SK-N-SH (cell line): ENCODE results near the gene TBCD. TPM values are rescaled to one million over a fixed set of nuclear protein-coding genes. Genes with fewer than 3 reads are reported as not detected.

ENCODE experiments used
- CTCF ChIA-PET: fragments of 300-600, 350-600 bp; formaldehyde crosslinking; extraction: SDS; loops from one replicate; lab custom pipeline; 2021; lab: Yijun Ruan, JAX
- POLR2A ChIA-PET: fragments of 350-600 bp; sonication (Branson Sonifier 250); formaldehyde crosslinking; extraction: SDS; loops from one replicate; lab custom pipeline; 2020; ENCODE audit warnings: antibody characterized with exemption, inconsistent platforms; lab: Yijun Ruan, JAX
- DNase-seq: peaks from one replicate; pipeline ENCODE4 v3.0.0; 2012
- H2AFZ ChIP-seq: fragments of 200-600 bp; sonication (generic); 2 replicates; pipeline ENCODE4 v1.8.1; 2016; ENCODE audit warnings: antibody characterized with exemption, mild to moderate bottlenecking, low read depth
- H3F3A ChIP-seq: fragments of 200-600 bp; sonication (generic); replicated peaks from 2 replicates; pipeline ENCODE3; 2016; ENCODE audit warnings: antibody characterized with exemption, mild to moderate bottlenecking; ENCODE audit not compliant: insufficient read depth
- H3K27ac ChIP-seq, 2 experiments: fragments of 200-500 bp in 1 of 2; fragments of 200-600 bp in 1 of 2; sonication (Bioruptor generic) in 1 of 2; sonication (generic), shearing (Covaris generic) in 1 of 2; 2 replicates each; pipeline versions ENCODE4 v1.5.1 to v1.6.1; 2014 to 2016; ENCODE audit warnings: low read depth in 2 of 2, inconsistent platforms in 1 of 2, low read length in 1 of 2, mild to moderate bottlenecking in 1 of 2, mixed read lengths in 1 of 2
- H3K27me3 ChIP-seq: fragments of 200-600 bp; sonication (generic), shearing (Covaris generic); 2 replicates; pipeline ENCODE4 v1.6.1; 2016; ENCODE audit warnings: mixed run types; ENCODE audit not compliant: insufficient read depth
- H3K36me3 ChIP-seq, 2 experiments: fragments of 200-500 bp in 1 of 2; fragments of 200-600 bp in 1 of 2; sonication (Bioruptor generic) in 1 of 2; sonication (generic) in 1 of 2; replicated peaks in 1 of 2; 2 replicates each; pipeline versions ENCODE3 to v1.5.1; 2014 to 2016; ENCODE audit warnings: low read length in 1 of 2, mild to moderate bottlenecking in 1 of 2; ENCODE audit not compliant: insufficient read depth in 2 of 2, control insufficient read depth in 1 of 2
- H3K4me1 ChIP-seq, 2 experiments: fragments of 200-500 bp in 1 of 2; fragments of 200-600 bp in 1 of 2; sonication (Bioruptor generic) in 1 of 2; sonication (generic), shearing (Covaris generic) in 1 of 2; 2 replicates each; pipeline versions ENCODE4 v1.5.1 to v1.6.1; 2014 to 2016; ENCODE audit warnings: low read depth in 1 of 2, low read length in 1 of 2, mixed run types in 1 of 2; ENCODE audit not compliant: insufficient read depth in 2 of 2, control insufficient read depth in 1 of 2
- H3K4me2 ChIP-seq: fragments of 200-600 bp; sonication (generic), shearing (Covaris generic); 2 replicates; pipeline ENCODE4 v1.6.1; 2017; ENCODE audit warnings: mixed run types
- H3K4me3 ChIP-seq, 2 experiments: fragments of 200-500 bp in 1 of 2; fragments of 200-600 bp in 1 of 2; sonication (Bioruptor generic) in 1 of 2; sonication (generic), shearing (Covaris generic) in 1 of 2; 2 replicates each; pipeline versions ENCODE4 v1.5.1 to v1.8.1; 2014 to 2016; ENCODE audit warnings: low read depth in 2 of 2, inconsistent platforms in 1 of 2, low read length in 1 of 2, mild to moderate bottlenecking in 1 of 2, mixed read lengths in 1 of 2, moderate library complexity in 1 of 2
- H3K79me2 ChIP-seq: fragments of 200-600 bp; sonication (generic); 2 replicates; pipeline ENCODE4 v1.8.1; 2017; ENCODE audit warnings: mild to moderate bottlenecking; ENCODE audit not compliant: insufficient read depth
- H3K9ac ChIP-seq: fragments of 200-600 bp; sonication (generic); 2 replicates; pipeline ENCODE4 v1.6.1; 2017; ENCODE audit warnings: mixed run types
- H3K9me2 ChIP-seq: fragments of 200-600 bp; sonication (generic); 2 replicates; pipeline ENCODE4 v1.6.1; 2017; ENCODE audit warnings: mixed run types
- H3K9me3 ChIP-seq: fragments of 200-600 bp; sonication (generic); 2 replicates; pipeline ENCODE4 v1.6.1; 2017; ENCODE audit warnings: mixed run types, mild to moderate bottlenecking, moderate library complexity
- H4K20me1 ChIP-seq: fragments of 200-600 bp; sonication (generic); 2 replicates; pipeline ENCODE4 v1.6.1; 2017; ENCODE audit warnings: mild to moderate bottlenecking, mixed run types; ENCODE audit not compliant: insufficient read depth
- CHD2 ChIP-seq: fragments of 150-350 bp; IDR thresholded peaks from 2 replicates; pipeline ENCODE4 v1.6.1; 2018; ENCODE audit warnings: low read length; ENCODE audit not compliant: partially characterized antibody
- ELF1 ChIP-seq: IDR thresholded peaks from 2 replicates; pipeline ENCODE4 v1.4.0; 2012
- EP300 ChIP-seq, 2 experiments: IDR thresholded peaks; 2 replicates each; pipeline versions ENCODE4 v1.4.0 to v1.6.1; 2012; ENCODE audit warnings: borderline replicate concordance in 1 of 2, low read depth in 1 of 2, low read length in 1 of 2
- EZH2phosphoT487 ChIP-seq: fragments of 200-600 bp; sonication (generic); IDR thresholded peaks from 2 replicates; pipeline ENCODE4 v1.6.1; 2017; ENCODE audit warnings: low read depth, mixed run types, mild to moderate bottlenecking, antibody characterized with exemption, moderate library complexity, borderline replicate concordance
- FOSL2 ChIP-seq: IDR thresholded peaks from 2 replicates; pipeline ENCODE4 v1.4.0; 2012; ENCODE audit warnings: low read depth, mild to moderate bottlenecking, moderate library complexity, borderline replicate concordance
- FOXJ3 ChIP-seq: sonication (generic); formaldehyde crosslinking; IDR thresholded peaks from 2 replicates; pipeline ENCODE4 v1.5.1; 2020; ENCODE audit warnings: mild to moderate bottlenecking, missing genetic modification reagents
- FOXM1 ChIP-seq: IDR thresholded peaks from 2 replicates; pipeline ENCODE4 v1.4.0; 2012; ENCODE audit warnings: low read depth, mild to moderate bottlenecking
- JUND ChIP-seq: IDR thresholded peaks from 2 replicates; pipeline ENCODE4 v1.4.0; 2012
- NFIC ChIP-seq: IDR thresholded peaks from 2 replicates; pipeline ENCODE4 v1.4.0; 2012; ENCODE audit warnings: borderline replicate concordance
- NRF1 ChIP-seq: IDR thresholded peaks from 2 replicates; pipeline ENCODE4 v1.6.1; 2012; ENCODE audit warnings: low read depth, mild to moderate bottlenecking, low read length
- POLR2AphosphoS5 ChIP-seq: IDR thresholded peaks from 2 replicates; pipeline ENCODE4 v1.6.1; 2012; ENCODE audit warnings: low read depth, low read length
- RAD21 ChIP-seq: IDR thresholded peaks from 2 replicates; pipeline ENCODE4 v1.6.1; 2012; ENCODE audit warnings: mild to moderate bottlenecking, low read length
- RXRA ChIP-seq: IDR thresholded peaks from 2 replicates; pipeline ENCODE4 v1.4.0; 2012; ENCODE audit warnings: low read depth, mild to moderate bottlenecking, borderline replicate concordance
- SMC3 ChIP-seq: IDR thresholded peaks from 2 replicates; pipeline ENCODE4 v1.6.1; 2012; ENCODE audit warnings: low read depth, low read length, improper control_type of control experiment
- YY1 ChIP-seq: IDR thresholded peaks from 2 replicates; pipeline ENCODE4 v1.4.0; 2012; ENCODE audit warnings: low read depth, mild to moderate bottlenecking
- WGBS: methylation state at CpG from one replicate; pipeline ENCODE4 v1.1.6; 2017; ENCODE audit warnings: low lambda C conversion rate; 5-methylcytosine and 5-hydroxymethylcytosine counted together
- polyA plus RNA-seq, 3 experiments: library from polyadenylated mRNA; depleted of rRNA; stranded (reverse); fragments of >200 nt; gene quantifications; 2 replicates each; pipeline ENCODE4 v1.2.3, GENCODE V29; 2012
- TF ChIP-seq, protein P1 (sequence below): fragments of 150-350 bp; IDR thresholded peaks from 2 replicates; pipeline ENCODE4 v1.6.1; 2017; ENCODE audit warnings: antibody characterized with exemption, low read length, low read depth, borderline replicate concordance
- TF ChIP-seq, protein P2 (sequence below): IDR thresholded peaks from 2 replicates; pipeline ENCODE4 v1.4.0; 2012; ENCODE audit warnings: low read depth
- TF ChIP-seq, protein P3 (sequence below): IDR thresholded peaks from 2 replicates; pipeline ENCODE4 v1.4.0; 2012; ENCODE audit warnings: low read depth, borderline replicate concordance
- TF ChIP-seq, protein P4 (sequence below): fragments of 200-600 bp; sonication (generic); IDR thresholded peaks from 2 replicates; pipeline ENCODE4 v1.6.1; 2017; ENCODE audit warnings: antibody characterized with exemption, mild to moderate bottlenecking, moderate library complexity
- TF ChIP-seq, protein P5 (sequence below): IDR thresholded peaks from 2 replicates; pipeline ENCODE4 v1.4.0; 2012; ENCODE audit warnings: low read depth, borderline replicate concordance
- TF ChIP-seq, protein P6 (sequence below): IDR thresholded peaks from 2 replicates; pipeline ENCODE4; 2012

The TBCD gene
- polyA plus RNA-seq, 1 of the 3 experiments (the other 2 are of a cell fraction): 107 TPM

DNA sequence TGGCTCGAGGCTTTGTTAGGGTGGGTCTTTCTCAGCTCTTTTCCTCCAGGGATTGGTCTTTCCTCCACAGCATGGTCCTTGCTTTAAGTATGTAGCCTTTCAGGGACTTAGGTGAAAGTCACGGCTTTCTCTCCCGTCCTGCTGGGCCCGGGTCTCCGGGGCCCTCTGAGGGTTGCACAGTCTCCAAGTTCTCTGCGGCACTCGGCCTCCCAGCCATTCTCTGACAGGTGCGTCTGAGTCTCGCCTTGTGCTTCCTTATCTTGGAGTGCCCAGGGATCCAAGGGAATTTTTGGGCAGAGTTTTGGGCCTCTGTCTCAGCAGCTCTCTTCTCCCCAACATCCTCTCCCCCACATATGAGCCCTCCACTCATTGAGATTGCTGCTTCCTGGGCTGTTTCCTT is 51.3 kb downstream of the TBCD start (continued):
- TF ChIP-seq RAD21 (no peak), SMC3 (no peak), EP300 (IDR thresholded peaks at IDR 0.05; ENCODE audit: borderline replicate concordance in 1 of 2, low read depth in 1 of 2, low read length in 1 of 2) (no peak), FOXJ3 (no peak), YY1 (no peak), FOXM1 (no peak), EZH2phosphoT487 (no peak), CHD2 (no peak)
- TF ChIP-seq, protein P1, sequence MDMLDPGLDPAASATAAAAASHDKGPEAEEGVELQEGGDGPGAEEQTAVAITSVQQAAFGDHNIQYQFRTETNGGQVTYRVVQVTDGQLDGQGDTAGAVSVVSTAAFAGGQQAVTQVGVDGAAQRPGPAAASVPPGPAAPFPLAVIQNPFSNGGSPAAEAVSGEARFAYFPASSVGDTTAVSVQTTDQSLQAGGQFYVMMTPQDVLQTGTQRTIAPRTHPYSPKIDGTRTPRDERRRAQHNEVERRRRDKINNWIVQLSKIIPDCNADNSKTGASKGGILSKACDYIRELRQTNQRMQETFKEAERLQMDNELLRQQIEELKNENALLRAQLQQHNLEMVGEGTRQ: no peak
- TF ChIP-seq, protein P2, sequence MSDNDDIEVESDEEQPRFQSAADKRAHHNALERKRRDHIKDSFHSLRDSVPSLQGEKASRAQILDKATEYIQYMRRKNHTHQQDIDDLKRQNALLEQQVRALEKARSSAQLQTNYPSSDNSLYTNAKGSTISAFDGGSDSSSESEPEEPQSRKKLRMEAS: no peak
- TF ChIP-seq, protein P3, sequence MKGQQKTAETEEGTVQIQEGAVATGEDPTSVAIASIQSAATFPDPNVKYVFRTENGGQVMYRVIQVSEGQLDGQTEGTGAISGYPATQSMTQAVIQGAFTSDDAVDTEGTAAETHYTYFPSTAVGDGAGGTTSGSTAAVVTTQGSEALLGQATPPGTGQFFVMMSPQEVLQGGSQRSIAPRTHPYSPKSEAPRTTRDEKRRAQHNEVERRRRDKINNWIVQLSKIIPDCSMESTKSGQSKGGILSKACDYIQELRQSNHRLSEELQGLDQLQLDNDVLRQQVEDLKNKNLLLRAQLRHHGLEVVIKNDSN: no peak

DNA sequence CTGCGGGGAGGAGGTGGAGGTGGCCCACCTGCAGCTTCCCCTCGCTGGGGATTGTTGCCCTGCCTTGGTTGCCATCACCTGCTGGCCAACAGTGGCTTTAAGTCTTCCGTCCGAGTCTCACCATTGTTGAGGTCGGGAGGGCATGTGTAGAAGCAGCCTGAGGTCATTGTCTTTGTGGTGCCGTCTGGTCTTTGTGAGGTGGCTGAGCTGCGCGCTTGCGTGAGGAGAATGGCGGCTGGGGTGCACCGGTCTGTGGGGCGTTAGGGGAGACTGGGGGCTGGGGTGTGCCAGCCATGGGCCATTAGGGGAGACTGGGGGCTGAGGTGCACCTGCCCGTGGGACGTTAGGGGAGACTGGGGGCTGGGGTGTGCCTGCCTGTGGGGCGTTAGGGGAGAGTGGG is 51.7 kb downstream of the TBCD start:
- Histone ChIP-seq H3K79me2 (peaks cover 28% of the 10 kb centered on the region; the same call in 1 of the 2 replicates), H2AFZ (no peak overlapping the region), H3K9me2 (no peaks in the 10 kb centered on the region), H3K4me3 (no peak overlapping the region), H3K9ac (no peak overlapping the region), H3K36me3 (peaks cover 16 to 27% of the 10 kb centered on the region in 2 experiments), H4K20me1 (peaks cover 15% of the 10 kb centered on the region), H3K27ac (no peak overlapping the region), H3F3A (no peaks in the 10 kb centered on the region), H3K4me1 (no peaks in the 10 kb centered on the region), H3K9me3 (no peaks in the 10 kb centered on the region), H3K4me2 (no peak overlapping the region), H3K27me3 (no peaks in the 10 kb centered on the region)
- TF ChIP-seq JUND (no peak), RAD21 (no peak), ELF1 (no peak), FOXM1 (no peak), NFIC (no peak), FOSL2 (no peak), POLR2AphosphoS5 (no peak), NRF1 (no peak), RXRA (no peak)
- TF ChIP-seq, protein P4, sequence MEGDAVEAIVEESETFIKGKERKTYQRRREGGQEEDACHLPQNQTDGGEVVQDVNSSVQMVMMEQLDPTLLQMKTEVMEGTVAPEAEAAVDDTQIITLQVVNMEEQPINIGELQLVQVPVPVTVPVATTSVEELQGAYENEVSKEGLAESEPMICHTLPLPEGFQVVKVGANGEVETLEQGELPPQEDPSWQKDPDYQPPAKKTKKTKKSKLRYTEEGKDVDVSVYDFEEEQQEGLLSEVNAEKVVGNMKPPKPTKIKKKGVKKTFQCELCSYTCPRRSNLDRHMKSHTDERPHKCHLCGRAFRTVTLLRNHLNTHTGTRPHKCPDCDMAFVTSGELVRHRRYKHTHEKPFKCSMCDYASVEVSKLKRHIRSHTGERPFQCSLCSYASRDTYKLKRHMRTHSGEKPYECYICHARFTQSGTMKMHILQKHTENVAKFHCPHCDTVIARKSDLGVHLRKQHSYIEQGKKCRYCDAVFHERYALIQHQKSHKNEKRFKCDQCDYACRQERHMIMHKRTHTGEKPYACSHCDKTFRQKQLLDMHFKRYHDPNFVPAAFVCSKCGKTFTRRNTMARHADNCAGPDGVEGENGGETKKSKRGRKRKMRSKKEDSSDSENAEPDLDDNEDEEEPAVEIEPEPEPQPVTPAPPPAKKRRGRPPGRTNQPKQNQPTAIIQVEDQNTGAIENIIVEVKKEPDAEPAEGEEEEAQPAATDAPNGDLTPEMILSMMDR: no peak
- TF ChIP-seq, protein P5, sequence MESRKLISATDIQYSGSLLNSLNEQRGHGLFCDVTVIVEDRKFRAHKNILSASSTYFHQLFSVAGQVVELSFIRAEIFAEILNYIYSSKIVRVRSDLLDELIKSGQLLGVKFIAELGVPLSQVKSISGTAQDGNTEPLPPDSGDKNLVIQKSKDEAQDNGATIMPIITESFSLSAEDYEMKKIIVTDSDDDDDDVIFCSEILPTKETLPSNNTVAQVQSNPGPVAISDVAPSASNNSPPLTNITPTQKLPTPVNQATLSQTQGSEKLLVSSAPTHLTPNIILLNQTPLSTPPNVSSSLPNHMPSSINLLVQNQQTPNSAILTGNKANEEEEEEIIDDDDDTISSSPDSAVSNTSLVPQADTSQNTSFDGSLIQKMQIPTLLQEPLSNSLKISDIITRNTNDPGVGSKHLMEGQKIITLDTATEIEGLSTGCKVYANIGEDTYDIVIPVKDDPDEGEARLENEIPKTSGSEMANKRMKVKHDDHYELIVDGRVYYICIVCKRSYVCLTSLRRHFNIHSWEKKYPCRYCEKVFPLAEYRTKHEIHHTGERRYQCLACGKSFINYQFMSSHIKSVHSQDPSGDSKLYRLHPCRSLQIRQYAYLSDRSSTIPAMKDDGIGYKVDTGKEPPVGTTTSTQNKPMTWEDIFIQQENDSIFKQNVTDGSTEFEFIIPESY: no peak
- TF ChIP-seq, protein P6, sequence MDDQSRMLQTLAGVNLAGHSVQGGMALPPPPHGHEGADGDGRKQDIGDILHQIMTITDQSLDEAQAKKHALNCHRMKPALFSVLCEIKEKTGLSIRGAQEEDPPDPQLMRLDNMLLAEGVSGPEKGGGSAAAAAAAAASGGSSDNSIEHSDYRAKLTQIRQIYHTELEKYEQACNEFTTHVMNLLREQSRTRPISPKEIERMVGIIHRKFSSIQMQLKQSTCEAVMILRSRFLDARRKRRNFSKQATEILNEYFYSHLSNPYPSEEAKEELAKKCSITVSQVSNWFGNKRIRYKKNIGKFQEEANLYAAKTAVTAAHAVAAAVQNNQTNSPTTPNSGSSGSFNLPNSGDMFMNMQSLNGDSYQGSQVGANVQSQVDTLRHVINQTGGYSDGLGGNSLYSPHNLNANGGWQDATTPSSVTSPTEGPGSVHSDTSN: no peak
- TF ChIP-seq, protein P1: no peak
- TF ChIP-seq, protein P2: no peak
- CTCF ChIA-PET: no interaction called here
- 91% methylated on average over 15 of the region's 15 CpGs for WGBS
- POLR2A ChIA-PET: no interaction called here
- no peak for DNase-seq
